A549 treated with AZD2906 at 1 μM for 4 hours (cell line): ENCODE data around the gene KMT2A. TPM values are rescaled to one million over a fixed set of nuclear protein-coding genes. Genes with fewer than 3 reads are reported as not detected.

Experiments
- total RNA-seq: library from RNA; stranded (reverse); fragments of 200-300 nt; extraction: Qiagen RNA extraction; gene quantifications from 5 replicates; pipeline ENCODE4 v1.2.3, GENCODE V29; 2022

Gene KMT2A
- total RNA-seq, result 10.1 to 15.4 TPM (median 11.7 TPM) in 5 replicates

DNA sequence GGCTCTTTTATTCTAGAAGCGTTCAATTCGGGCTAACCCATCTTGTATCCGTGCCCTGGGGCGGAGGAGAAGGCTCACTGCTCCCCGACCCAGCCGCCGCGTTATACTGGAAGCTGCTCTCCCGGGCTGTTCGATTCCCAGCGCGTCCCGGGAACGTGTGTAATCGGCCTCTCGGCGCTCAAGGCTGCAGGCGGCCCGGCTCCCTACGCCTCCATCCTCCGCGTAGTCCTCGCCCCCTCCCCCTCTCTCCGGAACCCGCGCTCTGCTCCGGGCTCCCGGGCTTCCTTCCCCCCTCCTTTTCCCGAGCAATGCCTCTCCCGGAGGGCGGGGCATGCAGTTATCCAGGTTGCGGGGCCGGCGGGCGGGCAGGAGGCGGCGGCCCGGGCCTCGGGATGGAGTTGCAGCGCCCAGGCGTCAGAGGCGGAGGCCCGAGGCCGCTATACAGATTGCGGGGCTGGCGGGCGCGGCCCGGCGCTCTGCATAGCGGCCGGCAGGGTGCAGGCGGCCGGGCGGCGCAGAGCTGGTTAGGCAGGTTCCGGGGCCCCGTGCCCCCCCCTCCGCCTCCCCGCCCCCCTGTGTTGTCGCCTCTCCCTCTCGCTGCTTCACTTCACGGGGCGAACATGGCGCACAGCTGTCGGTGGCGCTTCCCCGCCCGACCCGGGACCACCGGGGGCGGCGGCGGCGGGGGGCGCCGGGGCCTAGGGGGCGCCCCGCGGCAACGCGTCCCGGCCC is at the start of gene KMT2A:
TSS of gene KMT2A (plus strand) at position 600 of the 732 bp plus-strand sequence. CDS start at position 621, 21 bp downstream.

GRCh38 chr11:118401151-118401879 is 35.0 kb upstream of the KMT2A start, which contains the start of gene ATP5MG:
TSS of gene ATP5MG (plus strand) at chr11:118401606. CDS start at chr11:118401666, 60 bp downstream.

GRCh38 chr11:118527109-118527508 is 90.8 kb downstream of the KMT2A start, which contains the start of gene TTC36:
TSS of gene TTC36 (plus strand) at chr11:118527474. CDS start at chr11:118527495, 21 bp downstream.

GRCh38 chr11:118530683-118531596 is 94.6 kb downstream of the KMT2A start, which contains the start of gene TMEM25:
TSS of gene TMEM25 (plus strand) at chr11:118531192. CDS start at chr11:118531802, 610 bp downstream.

GRCh38 chr11:118572061-118572980 is 136.0 kb downstream of the KMT2A start, which contains the start of gene ARCN1:
TSS of gene ARCN1 (plus strand) at chr11:118572409. CDS start at chr11:118572548, 139 bp downstream.

Other genes with a start within 250 kb of the KMT2A start
- gene JAML, start 211.5 kb upstream of the KMT2A start, total RNA-seq, result not detected in 5 replicates
- gene MPZL3, start 184.1 kb upstream of the KMT2A start, total RNA-seq, result 0.21 to 0.34 TPM (median 0.25 TPM) in 5 replicates
- 0.03 to 0.08 TPM (median 0.05 TPM) in 3 of 5 replicates, not detected in the others for gene MPZL2, start 172.2 kb upstream of the KMT2A start, total RNA-seq
- gene CD3E, start 131.8 kb upstream of the KMT2A start, total RNA-seq, result not detected in 5 replicates
- gene CD3D, start 93.8 kb upstream of the KMT2A start, total RNA-seq, result not detected in 5 replicates
- not detected in 5 replicates for gene CD3G, start 92.1 kb upstream of the KMT2A start, total RNA-seq
- 8.1 to 10.9 TPM (median 9.1 TPM) in 5 replicates for gene UBE4A, start 76.9 kb upstream of the KMT2A start, total RNA-seq
- 146 to 195 TPM (median 184 TPM) in 5 replicates for gene ATP5MG, start 34.9 kb upstream of the KMT2A start, total RNA-seq
- gene TTC36, start 91.0 kb downstream of the KMT2A start, total RNA-seq, result not detected in 5 replicates
- gene TMEM25, start 94.7 kb downstream of the KMT2A start, total RNA-seq, result 0.18 to 0.55 TPM (median 0.32 TPM) in 5 replicates
- gene IFT46, start 129.4 kb downstream of the KMT2A start, total RNA-seq, result 14.8 to 18.8 TPM (median 16.3 TPM) in 5 replicates
- gene ARCN1, start 135.9 kb downstream of the KMT2A start, total RNA-seq, result 81.8 to 101 TPM (median 84.7 TPM) in 5 replicates
- gene PHLDB1, start 171.1 kb downstream of the KMT2A start, total RNA-seq, result 8.2 to 10.0 TPM (median 8.6 TPM) in 5 replicates
- gene TREH, start 243.2 kb downstream of the KMT2A start, total RNA-seq, result 0.05 TPM in 1 of 5 replicates, not detected in the others